ENCODE data around the gene SORBS1. TPM values are rescaled to one million over a fixed set of nuclear protein-coding genes. Genes with fewer than 3 reads are reported as not detected.

SORBS1 gene
- total and polyA plus RNA-seq, 9 of the 15 experiments (the other 6 are each of a cell fraction or from before 2014, with no cell fraction given): 2.0 to 13.3 (median 6.5) TPM

DNA sequence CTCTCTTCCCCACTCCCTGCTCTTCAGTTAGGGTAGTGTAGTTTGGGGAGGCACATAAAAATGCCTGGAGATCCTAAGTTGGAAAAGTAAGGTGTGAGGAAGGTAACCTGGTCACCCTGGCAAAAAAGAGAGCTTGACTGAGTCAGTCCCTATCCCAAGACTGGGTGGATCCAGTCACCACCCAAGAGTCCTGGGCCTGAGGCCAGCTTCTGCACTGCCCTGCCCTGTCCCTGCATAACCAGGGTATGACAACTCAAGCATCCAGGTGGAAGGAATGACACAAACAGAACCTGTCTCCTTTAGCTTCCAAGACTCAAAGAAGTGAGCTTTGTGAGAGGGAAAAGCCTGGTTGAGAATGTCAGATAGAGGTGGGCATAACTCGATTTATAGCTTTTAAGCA lies 26.9 kb upstream of the SORBS1 start:
- CTCF ChIA-PET (ENCODE audit: low intra/inter-chr PET ratio): no interaction called here

DNA sequence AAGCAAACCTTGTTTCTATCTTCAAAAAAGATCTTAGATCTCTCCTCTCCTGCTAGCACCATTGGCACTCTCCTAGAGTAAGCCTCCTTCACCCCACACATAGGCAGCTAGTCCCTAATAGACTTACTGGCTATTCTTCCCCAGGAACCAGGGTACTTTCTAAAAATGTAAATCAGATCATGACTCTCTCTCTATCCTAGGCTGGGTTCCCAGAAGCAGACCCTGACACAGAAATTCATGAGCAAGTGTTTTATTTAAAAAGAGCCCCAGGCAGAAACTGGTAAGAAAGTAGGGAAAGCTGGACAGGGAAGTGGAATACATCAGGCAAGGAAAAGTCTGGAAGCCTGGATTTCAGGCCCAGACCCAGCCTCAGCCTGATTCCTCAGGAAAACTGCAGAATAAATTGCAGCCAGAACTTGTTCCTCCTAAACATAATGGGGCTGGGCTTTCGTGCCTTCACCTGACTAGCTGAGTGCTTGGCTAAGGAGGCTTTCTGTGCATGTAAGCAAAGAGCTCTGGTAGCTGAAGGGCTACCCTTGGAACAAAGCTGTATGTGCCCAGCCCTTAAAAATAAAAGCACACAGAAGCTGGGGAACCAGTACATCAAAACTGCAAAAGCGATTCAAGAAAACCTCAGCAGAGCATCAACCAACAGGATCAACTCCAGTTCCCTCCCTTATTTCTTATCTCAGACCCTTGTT lies 18.8 kb upstream of the SORBS1 start:
- DNase-seq (ENCODE audit: extremely low read depth in 1 of 4, low spot score in 3 of 4) (no peak), ATAC-seq (no peak), FAIRE-seq (no peak)
- WGBS (ENCODE audit: insufficient coverage, low coverage, missing lambda C conversion rate): 8% methylated on average over 2 of the region's 2 CpGs
- no peak overlapping the region for H3K27ac ChIP-seq (ENCODE audit: extremely low read depth, low read depth, low read length)
- ChIA-PET CTCF (ENCODE audit: low intra/inter-chr PET ratio) (no interaction called here), POLR2A (interaction anchor here (0.6 to 1.6 kb wide), 3 partner anchors 10 to 189 kb away, joined by 3 to 4 read pairs (median 4); no protein-coding TSS in a partner anchor)
- H3K4me1 ChIP-seq (replicated peaks in 1 of 2; ENCODE audit: control insufficient read depth in 2 of 2, insufficient read depth in 2 of 2, low read length in 2 of 2): no peaks in the 10 kb centered on the region
- H4K20me1 ChIP-seq (replicated peaks; ENCODE audit: control insufficient read depth, insufficient read depth, low read length): no peaks in the 10 kb centered on the region
- H3K79me2 ChIP-seq (ENCODE audit: control insufficient read depth, insufficient read depth, low read length): no peaks in the 10 kb centered on the region
- no peaks in the 10 kb centered on the region for H3K36me3 ChIP-seq (ENCODE audit: control insufficient read depth, insufficient read depth, low read length)
- intact Hi-C loops (cut with micrococcal nuclease) (no loop called here), in situ Hi-C loops (cut with MboI) (no loop called here)
- no peak overlapping the region for H3K4me2 ChIP-seq (ENCODE audit: insufficient read depth, low read length)
- H3K27me3 ChIP-seq (ENCODE audit: control insufficient read depth in 2 of 2, insufficient read depth in 2 of 2, low read length in 2 of 2): peaks cover 0 to 4% of the 10 kb centered on the region in 2 experiments; a peak in 2 of 5 replicates
- H3K9me1 ChIP-seq (ENCODE audit: control insufficient read depth, insufficient read depth, low read length): no peaks in the 10 kb centered on the region
- BruUV-seq (replicated peaks): no TSS peak
- no peaks in the 10 kb centered on the region for H3K9me3 ChIP-seq (replicated peaks; ENCODE audit: control insufficient read depth, insufficient read depth, low read depth, low read length)
- H3K4me3 ChIP-seq: no peak overlapping the region
- H3K9ac ChIP-seq (ENCODE audit: insufficient read depth in 1 of 2, low read depth in 2 of 2, low read length in 2 of 2): no peak overlapping the region
- TF ChIP-seq TRIM28 (IDR thresholded peaks at IDR 0.05) (no peak), RFX5 (IDR thresholded peaks at IDR 0.05; ENCODE audit: low read depth, low read length) (no peak), POLR3G (IDR thresholded peaks at IDR 0.05; ENCODE audit: extremely low read depth, insufficient read length, insufficient replicate concordance) (no peak), POLR2B (IDR thresholded peaks at IDR 0.05; ENCODE audit: low read depth, partially characterized antibody) (no peak), GATAD2A (IDR thresholded peaks at IDR 0.05) (no peak), ARHGAP35 (IDR thresholded peaks at IDR 0.05; ENCODE audit: partially characterized antibody) (no peak), TARDBP (IDR thresholded peaks at IDR 0.05) (no peak)
- TF ChIP-seq, protein P1, sequence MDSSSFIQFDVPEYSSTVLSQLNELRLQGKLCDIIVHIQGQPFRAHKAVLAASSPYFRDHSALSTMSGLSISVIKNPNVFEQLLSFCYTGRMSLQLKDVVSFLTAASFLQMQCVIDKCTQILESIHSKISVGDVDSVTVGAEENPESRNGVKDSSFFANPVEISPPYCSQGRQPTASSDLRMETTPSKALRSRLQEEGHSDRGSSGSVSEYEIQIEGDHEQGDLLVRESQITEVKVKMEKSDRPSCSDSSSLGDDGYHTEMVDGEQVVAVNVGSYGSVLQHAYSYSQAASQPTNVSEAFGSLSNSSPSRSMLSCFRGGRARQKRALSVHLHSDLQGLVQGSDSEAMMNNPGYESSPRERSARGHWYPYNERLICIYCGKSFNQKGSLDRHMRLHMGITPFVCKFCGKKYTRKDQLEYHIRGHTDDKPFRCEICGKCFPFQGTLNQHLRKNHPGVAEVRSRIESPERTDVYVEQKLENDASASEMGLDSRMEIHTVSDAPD (CRISPR knock-in tag; IDR thresholded peaks at IDR 0.05): no peak
- H2AFZ ChIP-seq (ENCODE audit: low read depth, low read length): no peak overlapping the region

More for the DNA sequence above, 26.9 kb upstream of the SORBS1 start:
- no peak for DNase-seq (ENCODE audit: extremely low read depth in 1 of 4, low spot score in 3 of 4)
- in situ Hi-C loops (cut with MboI): no loop called here
- intact Hi-C loops (cut with micrococcal nuclease): no loop called here
- no peaks in the 10 kb centered on the region for H4K20me1 ChIP-seq (replicated peaks; ENCODE audit: control insufficient read depth, insufficient read depth, low read length)
- H3K9me1 ChIP-seq (ENCODE audit: control insufficient read depth, insufficient read depth, low read length): no peaks in the 10 kb centered on the region
- no peaks in the 10 kb centered on the region for H3K36me3 ChIP-seq (ENCODE audit: control insufficient read depth, insufficient read depth, low read length)
- no peak overlapping the region for H3K27ac ChIP-seq (ENCODE audit: extremely low read depth, low read depth, low read length)
- POLR2A ChIA-PET: interaction anchor here (0.5 to 1.2 kb wide), 2 partner anchors 58 to 223 kb away, joined by 3 read pairs; no protein-coding TSS in a partner anchor
- H3K4me1 ChIP-seq (replicated peaks in 1 of 2; ENCODE audit: control insufficient read depth in 2 of 2, insufficient read depth in 2 of 2, low read length in 2 of 2): no peaks in the 10 kb centered on the region
- H3K79me2 ChIP-seq (ENCODE audit: control insufficient read depth, insufficient read depth, low read length): no peaks in the 10 kb centered on the region
- H3K9ac ChIP-seq (ENCODE audit: insufficient read depth in 1 of 2, low read depth in 2 of 2, low read length in 2 of 2): no peak overlapping the region
- H3K4me2 ChIP-seq (ENCODE audit: insufficient read depth, low read length): no peak overlapping the region
- no peak overlapping the region for H3K4me3 ChIP-seq
- 0% methylated on average over 1 of the region's 1 CpG for WGBS (ENCODE audit: insufficient coverage, low coverage, missing lambda C conversion rate)
- no peak overlapping the region for H2AFZ ChIP-seq (ENCODE audit: low read depth, low read length)
- no peak for ATAC-seq
- no TSS peak for BruUV-seq (replicated peaks)
- no peaks in the 10 kb centered on the region for H3K9me3 ChIP-seq (replicated peaks; ENCODE audit: control insufficient read depth, insufficient read depth, low read depth, low read length)
- no peak for TF ChIP-seq CCNT2 (IDR thresholded peaks at IDR 0.05; ENCODE audit: borderline replicate concordance, extremely low read depth, insufficient read length, low read depth, low read length)
- TF ChIP-seq U2AF1 (optimal IDR thresholded peaks at IDR 0.05; ENCODE audit: low read depth, low read length): no peak
- no peak for TF ChIP-seq ZNF217 (CRISPR knock-in tag; IDR thresholded peaks at IDR 0.05)
- no peak for TF ChIP-seq ZNF41 (CRISPR knock-in tag; conservative IDR thresholded peaks at IDR 0.05)
- no peak for TF ChIP-seq SMARCB1 (IDR thresholded peaks at IDR 0.05; ENCODE audit: insufficient read length, low read depth)
- FAIRE-seq: no peak
- H3K27me3 ChIP-seq (ENCODE audit: control insufficient read depth in 2 of 2, insufficient read depth in 2 of 2, low read length in 2 of 2): peaks cover 0 to 4% of the 10 kb centered on the region in 2 experiments; a peak in 2 of 5 replicates
